ENCODE results near the gene FOXP1. TPM values are rescaled to one million over a fixed set of nuclear protein-coding genes. Genes with fewer than 3 reads are reported as not detected.
"Not testable (repeated sequence)": the region's sequence is repeated elsewhere in the genome, so short reads cannot be mapped to it uniquely, and the experiment has no call there.

The FOXP1 gene
- total and polyA plus RNA-seq, 8 donors = 12.3 to 215 (median 117) TPM

- intact Hi-C loops (cut with DNase I; ENCODE audit: low total_unique reads) = no loop called here
- DNase-seq = peak in 1 of 2 donors; percentile 40
- 45 to 59% (median 54%) methylated on average over 8 of the region's 8 CpGs for WGBS, 5 donors
- peak overlapping the region in 4 of 5 donors; percentile 80 to 89 (median 84) for H3K27ac ChIP-seq
- no peak for TF ChIP-seq POLR2AphosphoS5 (IDR thresholded peaks at IDR 0.05)
- no peak for TF ChIP-seq EP300 (IDR thresholded peaks at IDR 0.05)
- no peak for TF ChIP-seq CTCF (IDR thresholded peaks at IDR 0.05)
- no peak for TF ChIP-seq POLR2A (IDR thresholded peaks at IDR 0.05)
- peaks cover 26 to 65% (median 60%) of the 10 kb centered on the region in 4 donors for H3K4me1 ChIP-seq
- H3K4me3 ChIP-seq = no peak overlapping the region
- no peaks in the 10 kb centered on the region for H3K27me3 ChIP-seq
- peaks cover 24 to 48% (median 38%) of the 10 kb centered on the region in 4 donors for H3K36me3 ChIP-seq
- H3K9me3 ChIP-seq = no peaks in the 10 kb centered on the region
These were observed 602.8 kb downstream of the FOXP1 start for GRCh38 chr3:70980646-70981170.

GRCh38 chr3:70979983-70980645, 603.4 kb downstream of the FOXP1 start:
- no peak for DNase-seq
- no peaks in the 10 kb centered on the region for H3K27me3 ChIP-seq
- H3K27ac ChIP-seq = peak overlapping the region in 4 of 5 donors; percentile 80 to 89 (median 84)
- intact Hi-C loops (cut with DNase I; ENCODE audit: low total_unique reads) = no loop called here
- no peaks in the 10 kb centered on the region for H3K9me3 ChIP-seq
- no peak overlapping the region for H3K4me3 ChIP-seq
- H3K36me3 ChIP-seq = peaks cover 28 to 52% (median 44%) of the 10 kb centered on the region in 4 donors
- peaks cover 26 to 59% (median 55%) of the 10 kb centered on the region in 4 donors for H3K4me1 ChIP-seq
- 70 to 88% (median 85%) methylated on average over 7 of the region's 7 CpGs for WGBS, 5 donors
- TF ChIP-seq POLR2A (IDR thresholded peaks at IDR 0.05) (no peak), CTCF (IDR thresholded peaks at IDR 0.05) (no peak), POLR2AphosphoS5 (IDR thresholded peaks at IDR 0.05) (no peak), EP300 (IDR thresholded peaks at IDR 0.05) (no peak)

DNA sequence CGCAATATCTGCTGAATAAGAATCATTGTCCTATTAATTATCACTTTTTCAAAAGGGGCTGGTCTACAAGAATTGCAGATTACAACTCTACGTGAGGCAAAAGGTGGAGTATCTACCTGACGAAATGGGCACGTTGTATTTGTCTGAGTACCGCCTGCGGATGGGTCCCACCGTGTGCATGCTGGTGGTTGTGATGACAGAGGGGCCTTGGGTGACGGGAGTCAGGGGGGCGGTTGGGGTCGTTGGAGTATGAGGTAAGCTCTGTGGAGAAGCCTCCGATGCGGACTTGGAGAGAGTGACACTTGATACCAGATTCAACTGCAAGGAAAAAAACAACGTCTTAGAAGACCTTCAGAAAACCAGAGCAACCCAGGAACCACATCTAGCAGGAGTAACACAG, 605.8 kb downstream of the FOXP1 start:
- no peaks in the 10 kb centered on the region for H3K27me3 ChIP-seq
- 89 to 96% (median 94%) methylated on average over 13 of the region's 13 CpGs for WGBS, 5 donors
- H3K9me3 ChIP-seq = no peaks in the 10 kb centered on the region
- TF ChIP-seq CTCF (IDR thresholded peaks at IDR 0.05) (no peak), POLR2AphosphoS5 (IDR thresholded peaks at IDR 0.05) (no peak), POLR2A (IDR thresholded peaks at IDR 0.05) (no peak), EP300 (IDR thresholded peaks at IDR 0.05) (no peak)
- DNase-seq = no peak
- no peak overlapping the region for H3K27ac ChIP-seq
- H3K4me3 ChIP-seq = no peak overlapping the region
- H3K4me1 ChIP-seq = peaks cover 12 to 43% (median 33%) of the 10 kb centered on the region in 4 donors
- H3K36me3 ChIP-seq = peaks cover 28 to 63% (median 62%) of the 10 kb centered on the region in 4 donors
- intact Hi-C loops (cut with DNase I; ENCODE audit: low total_unique reads) = no loop called here

DNA sequence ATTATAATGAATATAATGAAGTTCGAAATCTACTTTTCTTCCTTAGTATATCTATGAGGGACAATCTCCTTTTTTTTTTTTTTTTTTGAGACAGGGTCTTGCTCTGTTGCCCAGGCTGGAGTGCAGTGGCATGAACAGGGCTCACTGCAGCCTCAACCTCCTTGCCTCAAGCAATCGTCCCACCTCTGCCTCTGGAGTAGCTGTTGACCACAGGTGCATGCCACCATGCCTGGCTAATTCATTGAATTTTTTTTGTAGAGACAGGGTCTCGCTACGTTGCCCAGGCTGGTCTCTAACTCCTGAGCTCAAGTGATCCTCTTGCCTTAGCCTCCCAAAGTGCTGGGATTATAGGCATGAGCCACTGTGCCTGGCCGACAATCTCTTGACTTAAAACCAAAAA, 607.5 kb downstream of the FOXP1 start:
- H3K4me3 ChIP-seq; H3K9me3 ChIP-seq; intact Hi-C loops (cut with DNase I; ENCODE audit: low total_unique reads); DNase-seq; H3K27me3 ChIP-seq: not testable (repeated sequence)
- H3K36me3 ChIP-seq = peaks cover 28 to 80% (median 79%) of the 10 kb centered on the region in 4 donors
- H3K27ac ChIP-seq = peak overlapping the region in 1 of 5 donors; percentile 18
- peaks cover 5 to 37% (median 21%) of the 10 kb centered on the region in 4 donors for H3K4me1 ChIP-seq
- WGBS, 5 donors = 83 to 98% (median 91%) methylated on average over 5 of the region's 5 CpGs

GRCh38 chr3:70974747-70975146, 608.8 kb downstream of the FOXP1 start:
- TF ChIP-seq POLR2AphosphoS5 (IDR thresholded peaks at IDR 0.05) (no peak), CTCF (IDR thresholded peaks at IDR 0.05) (no peak), EP300 (IDR thresholded peaks at IDR 0.05) (no peak), POLR2A (IDR thresholded peaks at IDR 0.05) (no peak)
- H3K4me1 ChIP-seq = peaks cover 0 to 31% (median 14%) of the 10 kb centered on the region in 4 donors
- H3K9me3 ChIP-seq = no peaks in the 10 kb centered on the region
- H3K4me3 ChIP-seq = no peak overlapping the region
- H3K27me3 ChIP-seq = no peaks in the 10 kb centered on the region
- peaks cover 35 to 92% (median 91%) of the 10 kb centered on the region in 4 donors for H3K36me3 ChIP-seq
- peak overlapping the region in 2 of 5 donors; percentile 5 to 18 for H3K27ac ChIP-seq
- 76 to 86% (median 78%) methylated on average over 5 of the region's 5 CpGs for WGBS, 5 donors
- intact Hi-C loops (cut with DNase I; ENCODE audit: low total_unique reads) = no loop called here
- no peak for DNase-seq
